DND-41 (cell line): ENCODE measurements around the gene LPCAT3.

ENCODE experiments used
- ATAC-seq: fragments of 200-7000 bp; cut with Tn5 transposase; 3 replicates; pipeline ENCODE4 v1.9.1; 2021; ENCODE audit warnings: low read depth; ENCODE audit not compliant: insufficient read depth
- DNase-seq: peaks from one replicate; pipeline ENCODE4 v3.0.0-alpha.2; 2020
- H2AFZ ChIP-seq: 2 replicates; pipeline ENCODE4 v1.6.0; 2012; ENCODE audit warnings: low read depth, low read length
- H3K27ac ChIP-seq: 2 replicates; pipeline ENCODE4 v1.5.1; 2012; ENCODE audit warnings: low read length, inconsistent platforms
- H3K27me3 ChIP-seq: fragments of 200-600 bp; sonication (generic); 2 replicates; pipeline ENCODE4 v1.6.0; 2012; ENCODE audit warnings: low read length, mild to moderate bottlenecking, inconsistent platforms; ENCODE audit not compliant: insufficient read depth, poor library complexity
- H3K36me3 ChIP-seq: 2 replicates; pipeline ENCODE4 v1.5.1; 2012; ENCODE audit warnings: low read length, inconsistent platforms; ENCODE audit not compliant: insufficient read depth
- H3K4me1 ChIP-seq: 2 replicates; pipeline ENCODE4 v1.5.1; 2012; ENCODE audit warnings: mild to moderate bottlenecking, low read length; ENCODE audit not compliant: insufficient read depth
- H3K4me2 ChIP-seq: 2 replicates; pipeline ENCODE4 v1.6.0; 2012; ENCODE audit warnings: mild to moderate bottlenecking, moderate library complexity, low read length, inconsistent platforms; ENCODE audit not compliant: insufficient read depth
- H3K4me3 ChIP-seq, 2 experiments: fragments of 200-600 bp in 1 of 2; shearing (Covaris generic) in 1 of 2; 2 replicates each; pipeline ENCODE4 v1.5.1; 2012 to 2016; ENCODE audit warnings: inconsistent platforms in 2 of 2, low read length in 2 of 2, mild to moderate bottlenecking in 2 of 2, low read depth in 1 of 2, moderate library complexity in 1 of 2
- H3K79me2 ChIP-seq: 2 replicates; pipeline ENCODE4 v1.6.0; 2012; ENCODE audit warnings: low read length, inconsistent platforms; ENCODE audit not compliant: insufficient read depth
- H3K9ac ChIP-seq: 2 replicates; pipeline ENCODE4 v1.6.0; 2012; ENCODE audit warnings: low read depth, mild to moderate bottlenecking, inconsistent platforms, low read length, moderate library complexity
- H3K9me3 ChIP-seq: 2 replicates; pipeline ENCODE4 v1.5.1; 2012; ENCODE audit warnings: low read length, moderate library complexity, mild to moderate bottlenecking, inconsistent platforms; ENCODE audit not compliant: insufficient read depth, severe bottlenecking
- H4K20me1 ChIP-seq: 2 replicates; pipeline ENCODE4 v1.6.0; 2012; ENCODE audit warnings: low read length; ENCODE audit not compliant: insufficient read depth
- CTCF ChIP-seq: IDR thresholded peaks from 2 replicates; pipeline ENCODE4 v1.5.1; 2012; ENCODE audit warnings: borderline replicate concordance, low read length, moderate library complexity, mild to moderate bottlenecking; ENCODE audit not compliant: poor library complexity, severe bottlenecking; ENCODE audit errors: extremely low read depth
- EZH2 ChIP-seq: IDR thresholded peaks from 3 replicates; pipeline ENCODE4 v1.6.1; 2012; ENCODE audit warnings: borderline replicate concordance, low read depth, mild to moderate bottlenecking, moderate library complexity, low read length, inconsistent platforms; ENCODE audit not compliant: severe bottlenecking

LPCAT3 gene

GRCh38 chr12:7008864-7009263, 9.4 kb downstream of the LPCAT3 start:
- Histone ChIP-seq H4K20me1 (no peaks in the 10 kb centered on the region), H3K36me3 (peaks cover 36% of the 10 kb centered on the region), H3K9me3 (no peaks in the 10 kb centered on the region), H2AFZ (no peak overlapping the region), H3K4me2 (no peak overlapping the region), H3K4me1 (no peaks in the 10 kb centered on the region), H3K79me2 (peaks cover 7% of the 10 kb centered on the region; the same call in 1 of the 2 replicates), H3K27me3 (no peaks in the 10 kb centered on the region), H3K27ac (no peak overlapping the region), H3K4me3 (no peak overlapping the region), H3K9ac (no peak overlapping the region)
- no peak for TF ChIP-seq CTCF
- TF ChIP-seq EZH2 = no peak
- DNase-seq (no peak), ATAC-seq (no peak)

GRCh38 chr12:7006639-7007038, 11.6 kb downstream of the LPCAT3 start:
- Histone ChIP-seq H2AFZ (no peak overlapping the region), H3K4me1 (no peaks in the 10 kb centered on the region), H3K27me3 (no peaks in the 10 kb centered on the region), H3K9ac (no peak overlapping the region), H3K4me3 (no peak overlapping the region), H3K36me3 (peaks cover 23% of the 10 kb centered on the region), H3K27ac (no peak overlapping the region), H3K79me2 (0 out of 2 replicates have a peak, but pooled peaks cover 4% of the 10 kb centered on the region), H4K20me1 (no peaks in the 10 kb centered on the region), H3K4me2 (no peak overlapping the region), H3K9me3 (no peaks in the 10 kb centered on the region)
- no peak for DNase-seq
- TF ChIP-seq EZH2 = no peak
- no peak for ATAC-seq

GRCh38 chr12:7005311-7005710, 13.0 kb downstream of the LPCAT3 start:
- H3K9ac ChIP-seq = no peak overlapping the region
- TF ChIP-seq CTCF (no peak), EZH2 (no peak)
- no peaks in the 10 kb centered on the region for H3K4me1 ChIP-seq
- no peak overlapping the region for H3K4me2 ChIP-seq
- H3K4me3 ChIP-seq = no peak overlapping the region
- ATAC-seq (no peak), DNase-seq (no peak)
- H3K27ac ChIP-seq = no peak overlapping the region
- H3K27me3 ChIP-seq = no peaks in the 10 kb centered on the region
- peaks cover 25% of the 10 kb centered on the region for H3K36me3 ChIP-seq
- 0 out of 2 replicates have a peak, but pooled peaks cover 4% of the 10 kb centered on the region for H3K79me2 ChIP-seq
- no peak overlapping the region for H2AFZ ChIP-seq
- no peaks in the 10 kb centered on the region for H3K9me3 ChIP-seq
- H4K20me1 ChIP-seq = no peaks in the 10 kb centered on the region; the same call in 1 of the 2 replicates

GRCh38 chr12:7004840-7005239, 13.4 kb downstream of the LPCAT3 start:
- Histone ChIP-seq H3K4me1 (no peaks in the 10 kb centered on the region), H3K27me3 (no peaks in the 10 kb centered on the region), H2AFZ (no peak overlapping the region), H3K9me3 (no peaks in the 10 kb centered on the region), H3K79me2 (0 out of 2 replicates have a peak, but pooled peaks cover 4% of the 10 kb centered on the region), H3K36me3 (peaks cover 21% of the 10 kb centered on the region; the same call in 1 of the 2 replicates), H3K4me2 (no peak overlapping the region), H4K20me1 (no peaks in the 10 kb centered on the region; the same call in 1 of the 2 replicates), H3K27ac (no peak overlapping the region), H3K9ac (no peak overlapping the region), H3K4me3 (no peak overlapping the region)
- TF ChIP-seq EZH2 = no peak
- ATAC-seq (no peak), DNase-seq (no peak)
